HUES48 (cell line): Measurements from ENCODE around the gene STX2.
A peak's percentile ranks its signal among the peaks of the same experiment; 100 is the strongest.

Source experiments
- H3K27ac ChIP-seq: one replicate; pipeline ENCODE4 v1.7.0; 2013; ENCODE audit warnings: low read depth, low read length, inconsistent platforms
- H3K27me3 ChIP-seq: 2 replicates; pipeline ENCODE4 v1.6.1; 2013; ENCODE audit warnings: mild to moderate bottlenecking, low read length; ENCODE audit not compliant: control insufficient read depth, insufficient read depth
- H3K36me3 ChIP-seq: 2 replicates; pipeline ENCODE4 v1.6.1; 2013; ENCODE audit warnings: low read length; ENCODE audit not compliant: control insufficient read depth, insufficient read depth
- H3K4me1 ChIP-seq: 2 replicates; pipeline ENCODE4 v1.6.1; 2013; ENCODE audit warnings: mild to moderate bottlenecking, low read length; ENCODE audit not compliant: control insufficient read depth, insufficient read depth
- H3K4me3 ChIP-seq: 2 replicates; pipeline ENCODE4 v1.5.1; 2013; ENCODE audit warnings: mild to moderate bottlenecking, low read depth, low read length
- H3K9ac ChIP-seq: 2 replicates; pipeline ENCODE4 v1.6.1; 2013; ENCODE audit warnings: mild to moderate bottlenecking, low read depth, low read length, moderate library complexity
- H3K9me3 ChIP-seq: 2 replicates; pipeline ENCODE4 v1.6.1; 2013; ENCODE audit warnings: low read length; ENCODE audit not compliant: control insufficient read depth, insufficient read depth

STX2 gene

DNA sequence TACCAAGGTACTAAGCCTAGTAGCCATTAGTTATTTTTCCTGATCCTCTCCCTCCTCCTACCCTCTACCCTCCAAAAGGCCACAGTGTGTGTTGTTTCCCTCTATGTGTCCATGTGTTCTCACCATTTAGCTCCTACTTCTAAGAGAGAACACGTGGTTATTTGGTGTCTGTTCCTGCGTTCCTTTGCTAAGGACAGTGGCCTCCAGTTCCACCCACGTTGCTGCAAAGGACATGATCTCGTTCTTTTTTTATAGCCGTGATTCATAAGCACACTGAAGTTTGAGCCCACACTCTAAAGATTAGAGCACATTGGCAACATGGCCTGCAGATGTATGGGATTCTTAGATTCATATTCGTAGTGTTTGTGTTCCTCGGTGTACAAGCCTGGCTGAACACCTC, 8.1 kb upstream of the STX2 start:
- Histone ChIP-seq H3K9me3 (peaks cover 4% of the 10 kb centered on the region; the same call in 1 of the 2 replicates), H3K27me3 (no peaks in the 10 kb centered on the region), H3K4me3 (no peak overlapping the region), H3K4me1 (peaks cover 10% of the 10 kb centered on the region), H3K9ac (no peak overlapping the region), H3K27ac (no peak overlapping the region), H3K36me3 (no peaks in the 10 kb centered on the region)

DNA sequence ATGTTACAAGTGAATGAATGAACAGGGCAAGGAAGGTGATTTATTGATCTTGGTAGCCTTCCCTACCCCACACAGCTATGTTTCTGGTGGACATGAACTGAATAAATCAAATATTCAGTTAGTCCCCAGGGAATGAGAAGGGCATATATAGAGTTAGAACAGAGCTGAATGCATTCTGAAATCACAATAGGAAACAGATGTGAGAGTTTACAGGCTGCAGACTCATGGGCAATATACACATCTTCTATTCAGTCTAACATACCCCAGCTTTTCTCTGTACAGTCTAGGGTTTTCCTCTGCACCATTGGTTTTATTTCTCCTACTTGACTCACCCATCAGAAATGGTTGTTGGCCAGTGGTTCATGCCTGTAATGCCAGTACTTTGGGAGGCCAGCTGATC, 7.3 kb upstream of the STX2 start:
- H3K27ac ChIP-seq, result no peak overlapping the region
- no peak overlapping the region for H3K4me3 ChIP-seq
- no peaks in the 10 kb centered on the region for H3K27me3 ChIP-seq
- peaks cover 4% of the 10 kb centered on the region; the same call in 1 of the 2 replicates for H3K9me3 ChIP-seq
- H3K4me1 ChIP-seq, result peaks cover 10% of the 10 kb centered on the region
- no peak overlapping the region for H3K9ac ChIP-seq
- H3K36me3 ChIP-seq, result no peaks in the 10 kb centered on the region

DNA sequence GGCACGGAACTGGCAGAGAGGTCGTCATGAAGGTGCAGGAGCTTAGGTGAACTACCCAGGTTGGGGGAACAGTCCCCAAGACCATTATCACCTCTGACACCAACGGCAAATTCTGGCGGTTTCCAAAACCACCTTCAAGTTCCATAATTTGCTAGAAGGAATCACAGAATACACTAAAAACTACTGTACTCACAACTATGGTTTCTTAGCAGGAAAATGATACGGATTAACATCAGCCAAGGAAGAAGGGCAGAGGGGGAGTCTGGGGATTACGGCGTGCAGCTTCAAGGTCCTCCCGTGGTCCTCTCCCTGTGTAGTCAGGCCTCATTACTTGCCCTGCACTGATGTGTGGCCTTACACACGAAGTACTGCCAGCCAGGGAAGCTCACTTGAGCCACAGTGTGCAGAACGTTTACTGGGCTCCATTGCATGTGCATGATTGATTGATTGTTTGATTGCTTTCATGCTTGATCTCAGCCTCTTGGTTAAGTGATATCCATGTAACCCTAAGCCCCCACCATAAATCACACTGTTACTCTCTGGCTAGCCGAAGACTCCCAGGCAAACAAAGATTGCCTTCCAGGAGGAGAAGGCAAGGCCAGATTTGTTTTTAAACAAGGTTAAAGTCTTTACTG, 837 bp upstream of the STX2 start:
- H3K36me3 ChIP-seq, result no peaks in the 10 kb centered on the region
- peaks cover 17% of the 10 kb centered on the region for H3K27me3 ChIP-seq
- no peak overlapping the region for H3K9ac ChIP-seq
- H3K9me3 ChIP-seq, result no peaks in the 10 kb centered on the region
- H3K4me1 ChIP-seq, result peaks cover 18% of the 10 kb centered on the region
- H3K4me3 ChIP-seq, result peak overlapping the region; percentile 53
- H3K27ac ChIP-seq, result no peak overlapping the region

DNA sequence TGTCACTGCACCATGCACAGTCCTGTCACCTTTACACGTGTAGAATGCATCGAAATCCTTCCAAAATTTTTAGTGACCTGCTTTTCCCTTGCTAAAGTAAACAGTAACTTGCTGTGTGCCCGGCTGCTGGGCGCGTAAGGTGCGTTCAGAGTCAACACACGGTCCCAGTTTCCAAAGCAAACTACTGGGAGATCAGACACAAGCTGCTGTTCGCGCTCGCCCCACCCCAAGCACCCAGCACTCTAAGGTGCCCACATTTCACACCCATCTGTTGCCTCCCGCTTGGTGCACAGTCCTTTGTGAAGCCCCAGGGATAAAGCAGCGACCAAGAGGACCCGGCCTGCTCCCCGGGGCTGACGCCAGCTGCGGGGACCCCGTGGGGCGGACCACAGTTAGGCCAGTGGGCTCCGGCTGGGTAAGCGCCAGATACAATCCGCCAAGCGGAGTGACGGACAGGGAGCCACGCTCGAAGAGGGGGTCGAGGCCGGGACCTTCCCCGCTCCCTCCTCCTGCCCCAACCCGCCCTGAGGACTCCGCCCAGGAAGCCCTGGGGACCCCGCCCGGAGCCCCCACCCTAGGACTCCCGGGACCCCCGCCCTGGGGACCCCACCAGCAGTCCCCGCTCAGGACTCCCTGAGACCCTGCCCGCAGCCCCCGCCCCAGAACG, 633 bp downstream of the STX2 start:
- Histone ChIP-seq H3K36me3 (no peaks in the 10 kb centered on the region), H3K27ac (no peak overlapping the region), H3K27me3 (peaks cover 17% of the 10 kb centered on the region), H3K4me3 (peak overlapping the region; percentile 86), H3K4me1 (peaks cover 18% of the 10 kb centered on the region), H3K9ac (no peak overlapping the region), H3K9me3 (no peaks in the 10 kb centered on the region)

DNA sequence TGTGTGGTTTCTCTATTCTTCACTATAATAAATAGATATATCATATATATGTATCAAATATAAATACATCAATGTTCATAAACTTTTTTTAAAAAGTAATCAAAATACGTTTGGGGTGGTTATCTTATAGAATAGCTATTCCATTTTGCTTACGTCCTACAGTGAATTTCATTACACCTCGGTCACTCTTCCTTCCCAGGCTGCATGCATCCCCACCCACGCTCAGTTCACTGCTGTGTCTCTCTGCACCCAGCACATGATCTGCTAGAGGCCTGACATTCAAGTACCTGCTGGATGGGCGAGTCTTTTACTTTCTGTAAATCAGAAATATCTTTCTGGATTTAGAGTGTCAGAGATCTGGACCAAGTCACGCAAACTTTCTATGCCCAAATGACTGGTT, 3.6 kb downstream of the STX2 start:
- H3K9ac ChIP-seq, result no peak overlapping the region
- peaks cover 23% of the 10 kb centered on the region for H3K4me1 ChIP-seq
- H3K4me3 ChIP-seq, result no peak overlapping the region
- no peaks in the 10 kb centered on the region for H3K36me3 ChIP-seq
- H3K27me3 ChIP-seq, result peaks cover 17% of the 10 kb centered on the region
- no peak overlapping the region for H3K27ac ChIP-seq
- H3K9me3 ChIP-seq, result no peaks in the 10 kb centered on the region

DNA sequence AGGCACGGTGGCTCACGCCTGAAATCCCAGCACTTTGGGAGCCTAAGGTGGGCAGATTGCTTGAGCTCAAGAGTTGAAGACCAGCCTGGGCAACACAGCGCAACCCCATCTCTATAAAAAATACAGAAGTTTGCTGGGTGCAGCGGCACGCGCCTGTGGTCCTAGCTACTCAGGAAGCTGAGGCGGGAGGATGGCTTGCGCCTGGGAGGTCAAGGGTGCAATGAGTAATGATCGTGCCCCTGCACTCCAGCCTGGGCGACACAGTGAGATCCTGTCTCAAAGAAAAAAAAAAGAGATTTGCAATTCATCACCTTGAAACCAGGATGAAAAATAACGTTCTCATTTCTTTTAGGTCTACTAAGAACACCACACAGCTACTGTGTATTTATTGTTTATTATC, 4.0 kb downstream of the STX2 start:
- Histone ChIP-seq H3K27ac (no peak overlapping the region), H3K4me1 (peaks cover 26% of the 10 kb centered on the region), H3K27me3 (peaks cover 15% of the 10 kb centered on the region), H3K9me3 (no peaks in the 10 kb centered on the region), H3K9ac (no peak overlapping the region), H3K36me3 (no peaks in the 10 kb centered on the region), H3K4me3 (no peak overlapping the region)

DNA sequence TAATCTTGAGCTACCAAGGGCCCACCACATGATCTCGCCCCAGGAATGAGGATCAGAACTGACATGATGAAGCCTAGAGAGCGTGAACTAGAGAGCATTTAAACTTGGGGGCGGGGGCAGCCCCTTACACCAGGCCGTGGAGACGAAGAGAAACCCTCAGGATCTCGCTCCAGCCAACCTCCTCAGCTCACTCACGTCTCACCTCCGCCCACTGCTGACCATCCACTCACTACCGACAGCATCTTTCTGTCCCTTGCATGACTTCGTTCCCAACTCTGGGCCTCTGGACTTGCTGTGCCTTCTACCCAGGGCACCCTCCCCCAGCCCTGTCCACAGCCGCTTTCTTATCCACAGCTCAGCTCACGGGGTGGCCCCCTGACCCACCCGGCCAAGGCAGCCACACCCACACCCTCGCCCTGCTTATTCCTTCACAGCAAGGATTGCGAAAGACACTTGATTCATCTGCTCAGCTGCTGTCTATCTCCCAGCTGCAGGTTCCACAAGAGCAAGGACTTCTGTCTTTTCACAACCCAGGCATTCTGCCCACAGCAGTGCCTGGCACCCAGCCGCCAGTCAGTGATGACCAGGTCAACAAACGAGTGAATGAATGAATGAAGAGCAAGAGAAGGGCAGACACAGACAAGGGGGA, 6.4 kb downstream of the STX2 start:
- Histone ChIP-seq H3K27ac (no peak overlapping the region), H3K9me3 (no peaks in the 10 kb centered on the region), H3K9ac (no peak overlapping the region), H3K27me3 (0 out of 2 replicates have a peak, but pooled peaks cover 3% of the 10 kb centered on the region), H3K4me1 (peaks cover 23% of the 10 kb centered on the region), H3K36me3 (no peaks in the 10 kb centered on the region), H3K4me3 (no peak overlapping the region)

DNA sequence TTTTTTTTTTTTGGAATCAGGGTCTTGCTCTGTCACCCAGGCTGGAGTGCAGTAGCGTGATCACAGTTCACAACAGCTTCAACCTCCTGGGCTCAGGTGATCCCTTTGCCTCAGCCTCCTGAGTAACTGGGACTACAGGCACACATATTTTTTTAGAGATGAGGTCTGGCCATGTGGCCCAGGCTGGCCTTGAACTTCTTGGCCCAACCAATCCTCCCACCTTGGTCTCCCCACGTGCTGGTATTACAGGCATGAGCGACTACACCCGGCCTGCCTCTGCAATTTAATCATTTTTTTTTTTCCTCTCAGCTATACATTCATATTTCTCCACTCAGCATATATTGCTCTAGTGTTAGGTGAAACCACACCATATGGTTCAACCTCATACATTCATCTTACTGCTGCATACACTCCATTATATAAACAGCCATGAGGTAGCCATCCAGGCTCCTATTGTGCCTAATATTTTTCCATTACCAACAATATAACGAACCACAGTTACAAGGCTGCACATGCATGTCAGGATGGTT, 7.1 kb downstream of the STX2 start:
- Histone ChIP-seq H3K9ac (no peak overlapping the region), H3K4me1 (peaks cover 23% of the 10 kb centered on the region), H3K9me3 (no peaks in the 10 kb centered on the region), H3K27ac (no peak overlapping the region), H3K36me3 (no peaks in the 10 kb centered on the region), H3K27me3 (no peaks in the 10 kb centered on the region), H3K4me3 (no peak overlapping the region)

DNA sequence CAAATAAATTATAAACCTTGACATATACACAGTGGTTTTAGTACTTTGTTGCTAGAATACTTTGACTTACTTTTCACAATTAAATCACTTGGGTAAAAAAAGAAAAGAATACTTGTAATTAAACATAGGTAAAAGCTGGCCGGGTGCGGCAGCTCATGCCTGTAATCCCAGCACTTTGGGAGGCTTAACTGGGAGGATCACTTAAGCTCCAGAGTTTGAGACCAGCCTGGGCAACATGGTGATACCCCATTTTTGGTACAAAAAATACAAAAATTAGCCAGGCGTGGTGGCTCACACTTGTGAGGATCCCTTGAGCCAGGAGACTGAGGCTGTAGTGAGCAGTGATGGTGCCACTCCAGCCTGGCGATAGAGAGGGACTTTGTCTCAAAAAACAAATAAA, 7.8 kb downstream of the STX2 start:
- Histone ChIP-seq H3K36me3 (no peaks in the 10 kb centered on the region), H3K27ac (no peak overlapping the region), H3K4me3 (no peak overlapping the region), H3K4me1 (peaks cover 23% of the 10 kb centered on the region), H3K27me3 (no peaks in the 10 kb centered on the region), H3K9ac (no peak overlapping the region), H3K9me3 (no peaks in the 10 kb centered on the region)

DNA sequence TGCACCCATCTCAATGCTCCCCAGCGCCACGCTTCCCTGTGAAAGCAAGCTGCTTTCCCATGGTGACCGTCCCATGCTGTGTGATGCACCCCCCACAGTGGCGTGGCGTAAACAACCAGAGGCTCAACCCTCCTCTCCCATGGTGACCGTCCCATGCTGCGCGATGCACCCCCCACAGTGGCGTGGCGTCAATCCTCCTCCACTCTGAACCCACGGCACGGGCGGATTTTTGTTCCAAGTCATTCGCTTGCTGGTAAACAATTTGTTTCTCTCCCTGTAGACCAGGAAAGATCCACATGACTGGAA, 8.9 kb downstream of the STX2 start:
- Histone ChIP-seq H3K36me3 (0 out of 2 replicates have a peak, but pooled peaks cover 5% of the 10 kb centered on the region), H3K9me3 (no peaks in the 10 kb centered on the region), H3K27ac (no peak overlapping the region), H3K4me1 (peaks cover 22% of the 10 kb centered on the region), H3K9ac (no peak overlapping the region), H3K27me3 (no peaks in the 10 kb centered on the region), H3K4me3 (no peak overlapping the region)
